H1 (cell line): ENCODE data around the gene ETV7. TPM values are rescaled to one million over a fixed set of nuclear protein-coding genes. Genes with fewer than 3 reads are reported as not detected.
A peak's percentile ranks its signal among the peaks of the same experiment; 100 is the strongest.

ENCODE experiments used
- CTCF ChIA-PET: fragments of 300-600 bp; sonication (Branson Sonifier 250); formaldehyde crosslinking; loops from one replicate; lab custom pipeline; 2021; ENCODE audit not compliant: partially characterized antibody; lab: Charles Lee
- POLR2A ChIA-PET: fragments of 300-600 bp; sonication (Branson Sonifier 250); formaldehyde crosslinking; loops from one replicate; lab custom pipeline; 2021; ENCODE audit warnings: inconsistent platforms; ENCODE audit not compliant: partially characterized antibody; lab: Charles Lee
- DNase-seq, 2 experiments: peaks; one replicate each; pipeline versions ENCODE4 v3.0.0 to v3.0.0-alpha.2; 2010 to 2022; ENCODE audit warnings: low spot score in 2 of 2, low read depth in 1 of 2, mixed read lengths in 1 of 2
- FAIRE-seq: peaks from 2 replicates; lab custom pipeline; 2011; peaks lifted over from hg19 to GRCh38; lab: Jason Lieb, UNC
- H2AFZ ChIP-seq: 2 replicates; pipeline ENCODE4 v1.8.1; 2012; ENCODE audit warnings: low read length, inconsistent platforms
- H2AK5ac ChIP-seq: 2 replicates; pipeline ENCODE4 v1.6.1; 2013; ENCODE audit warnings: low read depth, low read length
- H2BK120ac ChIP-seq: replicated peaks from 2 replicates; pipeline ENCODE3; 2013; ENCODE audit warnings: low read depth, low read length, inconsistent platforms
- H2BK12ac ChIP-seq: 2 replicates; pipeline ENCODE4 v1.6.1; 2013; ENCODE audit warnings: low read depth, low read length
- H2BK15ac ChIP-seq: 2 replicates; pipeline ENCODE4 v1.6.1; 2013; ENCODE audit warnings: low read length
- H2BK20ac ChIP-seq: 2 replicates; pipeline ENCODE4 v1.6.1; 2013; ENCODE audit warnings: low read length
- H2BK5ac ChIP-seq: 2 replicates; pipeline ENCODE4 v1.6.1; 2013; ENCODE audit warnings: low read depth, low read length
- H3K14ac ChIP-seq: 2 replicates; pipeline ENCODE4 v1.6.1; 2013; ENCODE audit warnings: inconsistent platforms; ENCODE audit not compliant: insufficient read length
- H3K18ac ChIP-seq: 2 replicates; pipeline ENCODE4 v1.6.1; 2013; ENCODE audit warnings: low read length; ENCODE audit errors: extremely low read depth
- H3K23ac ChIP-seq: 2 replicates; pipeline ENCODE4 v1.6.1; 2013; ENCODE audit warnings: inconsistent platforms; ENCODE audit not compliant: insufficient read length
- H3K23me2 ChIP-seq: 2 replicates; pipeline ENCODE4 v1.6.1; 2013; ENCODE audit warnings: low read depth, low read length
- H3K27ac ChIP-seq: 2 replicates; pipeline ENCODE4 v1.6.1; 2011; ENCODE audit warnings: low read depth, low read length, inconsistent platforms
- H3K27me3 ChIP-seq, 4 experiments: replicated peaks in 1 of 4; 1 replicate in 1 of 4; 2 replicates in 3 of 4; pipeline versions ENCODE4 v1.6.1 to v1.8.1; 2011 to 2013; ENCODE audit warnings: low read length in 3 of 4, mild to moderate bottlenecking in 3 of 4, inconsistent platforms in 2 of 4, mixed read lengths in 2 of 4, moderate library complexity in 1 of 4; ENCODE audit not compliant: control insufficient read depth in 3 of 4, insufficient read depth in 3 of 4; ENCODE audit errors: extremely low read depth in 1 of 4
- H3K36me3 ChIP-seq, 4 experiments: 2 replicates each; pipeline versions ENCODE4 v1.6.1 to v1.8.1; 2011 to 2013; ENCODE audit warnings: mild to moderate bottlenecking in 4 of 4, low read length in 3 of 4, moderate library complexity in 2 of 4, control low read depth in 1 of 4, inconsistent platforms in 1 of 4; ENCODE audit not compliant: insufficient read depth in 4 of 4, control insufficient read depth in 2 of 4
- H3K4ac ChIP-seq: replicated peaks from 2 replicates; pipeline ENCODE3; 2013; ENCODE audit warnings: low read length, low read depth, mixed read lengths, inconsistent platforms; ENCODE audit not compliant: insufficient read length
- H3K4me1 ChIP-seq, 4 experiments: replicated peaks in 1 of 4; 1 replicate in 1 of 4; 2 replicates in 3 of 4; pipeline versions ENCODE4 v1.6.1 to v1.8.1; 2011 to 2013; ENCODE audit warnings: low read length in 3 of 4, inconsistent platforms in 2 of 4, mixed read lengths in 1 of 4; ENCODE audit not compliant: insufficient read depth in 4 of 4, control insufficient read depth in 3 of 4
- H3K4me2 ChIP-seq, 2 experiments: 2 replicates each; pipeline versions ENCODE4 v1.6.1 to v1.8.1; 2011 to 2013; ENCODE audit warnings: low read depth in 2 of 2, low read length in 2 of 2, control low read depth in 1 of 2, inconsistent platforms in 1 of 2, mild to moderate bottlenecking in 1 of 2; ENCODE audit not compliant: insufficient read depth in 1 of 2
- H3K4me3 ChIP-seq, 4 experiments: fragments of 200-600, 300-600 bp in 1 of 4; sonication (generic), shearing (Covaris generic), sonication (Bioruptor Twin) in 1 of 4; 2 replicates each; pipeline versions ENCODE4 v1.5.1 to v1.8.1; 2011 to 2016; ENCODE audit warnings: low read length in 4 of 4, low read depth in 3 of 4, control low read depth in 2 of 4, inconsistent platforms in 2 of 4, mild to moderate bottlenecking in 2 of 4, mixed read lengths in 1 of 4, moderate library complexity in 1 of 4; ENCODE audit not compliant: insufficient read depth in 2 of 4; ENCODE audit errors: extremely low read depth in 1 of 4
- H3K56ac ChIP-seq: replicated peaks from 2 replicates; pipeline ENCODE3; 2013; ENCODE audit warnings: low read depth, mild to moderate bottlenecking, mixed read lengths, low read length, inconsistent platforms; ENCODE audit not compliant: insufficient read length
- H3K79me1 ChIP-seq: 2 replicates; pipeline ENCODE4 v1.6.1; 2013; ENCODE audit warnings: low read depth, low read length, control low read depth
- H3K79me2 ChIP-seq, 2 experiments: 2 replicates each; pipeline versions ENCODE4 v1.6.1 to v1.8.1; 2012 to 2013; ENCODE audit warnings: low read length in 2 of 2, mild to moderate bottlenecking in 2 of 2, inconsistent platforms in 1 of 2; ENCODE audit not compliant: insufficient read depth in 2 of 2, control insufficient read depth in 1 of 2
- H3K9ac ChIP-seq, 4 experiments: replicated peaks in 1 of 4; 1 replicate in 1 of 4; 2 replicates in 3 of 4; pipeline versions ENCODE4 v1.6.1 to v1.8.1; 2011 to 2013; ENCODE audit warnings: low read depth in 3 of 4, low read length in 3 of 4, control low read depth in 2 of 4, mild to moderate bottlenecking in 2 of 4, moderate library complexity in 2 of 4, inconsistent platforms in 1 of 4; ENCODE audit errors: extremely low read depth in 1 of 4
- H3K9me3 ChIP-seq, 2 experiments: 2 replicates each; pipeline versions ENCODE4 v1.6.1 to v1.8.1; 2012 to 2013; ENCODE audit warnings: mild to moderate bottlenecking in 2 of 2, moderate library complexity in 2 of 2, control low read depth in 1 of 2, inconsistent platforms in 1 of 2, low read depth in 1 of 2, low read length in 1 of 2, mixed read lengths in 1 of 2; ENCODE audit not compliant: insufficient read depth in 2 of 2
- H4K20me1 ChIP-seq, 2 experiments: replicated peaks in 1 of 2; 2 replicates each; pipeline versions ENCODE3 to v1.8.1; 2011 to 2013; ENCODE audit warnings: inconsistent platforms in 2 of 2, low read length in 2 of 2, mild to moderate bottlenecking in 1 of 2; ENCODE audit not compliant: insufficient read depth in 2 of 2, control insufficient read depth in 1 of 2
- H4K5ac ChIP-seq: 2 replicates; pipeline ENCODE4 v1.6.1; 2013; ENCODE audit warnings: low read length, low read depth, mixed read lengths, inconsistent platforms; ENCODE audit not compliant: insufficient read length
- H4K8ac ChIP-seq: 2 replicates; pipeline ENCODE4 v1.8.0; 2013; ENCODE audit warnings: mild to moderate bottlenecking, moderate library complexity, low read length, inconsistent platforms; ENCODE audit not compliant: insufficient read depth; ENCODE audit errors: extremely low read depth
- H4K91ac ChIP-seq: replicated peaks from 2 replicates; pipeline ENCODE3; 2013; ENCODE audit warnings: low read length, mixed read lengths, inconsistent platforms; ENCODE audit not compliant: insufficient read length
- CREB1 ChIP-seq: IDR thresholded peaks from 2 replicates; pipeline ENCODE4 v1.6.1; 2012; ENCODE audit warnings: inconsistent platforms
- MAX ChIP-seq: IDR thresholded peaks from 2 replicates; pipeline ENCODE4 v1.6.1; 2012; ENCODE audit warnings: inconsistent platforms
- SRF ChIP-seq: IDR thresholded peaks from 2 replicates; pipeline ENCODE4 v1.6.1; 2011; ENCODE audit warnings: mild to moderate bottlenecking, low read depth, low read length, moderate library complexity
- TEAD4 ChIP-seq: IDR thresholded peaks from 2 replicates; pipeline ENCODE4 v1.6.1; 2012; ENCODE audit warnings: low read depth, low read length, inconsistent platforms, mixed read lengths
- WGBS, 2 experiments: shearing (Covaris generic) in 1 of 2; methylation state at CpG; one replicate each; pipeline versions ENCODE4 v1.1.6 to v1.1.7; 2013 to 2015; ENCODE audit warnings: low lambda C conversion rate in 2 of 2, mixed read lengths in 2 of 2, inconsistent platforms in 1 of 2, low coverage in 1 of 2, missing lambda C conversion rate in 1 of 2; ENCODE audit not compliant: insufficient replicate concordance in 2 of 2, insufficient coverage in 1 of 2, insufficient read length in 1 of 2; ENCODE audit errors: extremely low coverage in 1 of 2, missing lambda C conversion rate in 1 of 2; 5-methylcytosine and 5-hydroxymethylcytosine counted together
- polyA plus RNA-seq, 7 experiments: library from polyadenylated mRNA; depleted of rRNA in 3 of 7; stranded (reverse) in 5 of 7; unstranded in 2 of 7; fragments of >200 nt in 5 of 7; fragments of 200-250 nt in 2 of 7; gene quantifications; 1 replicate in 5 of 7; 2 replicates in 1 of 7; 4 replicates in 1 of 7; pipeline versions ENCODE4 v1.2.1 to v1.2.3, GENCODE V29; 2011 to 2013; ENCODE audit warnings: missing spikeins in 2 of 7, mixed read lengths in 2 of 7
- total RNA-seq: library from RNA; stranded (reverse); fragmentation: NEBNext Ultra II Directional; extraction: Animal tissue kit (Norgen Biotek cat#: 25700); gene quantifications from 2 replicates; pipeline ENCODE4 v1.2.1, GENCODE V29; 2021

Gene ETV7
- total and polyA plus RNA-seq, 2 of the 8 experiments (the other 6 are each of a cell fraction or from before 2014, with no cell fraction given): 0.54 to 2.4 TPM

- Histone ChIP-seq H4K20me1 (no peaks in the 10 kb centered on the region), H4K8ac (no peak overlapping the region), H3K27ac (no peak overlapping the region), H3K4me1 (peaks cover 0 to 7% (median under 1%) of the 10 kb centered on the region in 4 experiments; a peak in 3 of 7 replicates), H3K36me3 (no peaks in the 10 kb centered on the region), H3K4me2 (no peak overlapping the region), H4K5ac (no peak overlapping the region), H3K79me2 (no peaks in the 10 kb centered on the region), H3K4ac (no peak overlapping the region), H2BK12ac (no peak overlapping the region), H2BK15ac (no peak overlapping the region), H2AK5ac (no peak overlapping the region), H2BK5ac (no peak overlapping the region), H3K18ac (no peak overlapping the region), H3K14ac (no peak overlapping the region), H3K56ac (no peak overlapping the region), H4K91ac (no peak overlapping the region), H3K27me3 (no peaks in the 10 kb centered on the region; a peak in 1 of 7 replicates), H2BK20ac (no peak overlapping the region), H2AFZ (0 out of 2 replicates have a peak overlapping the region, but pooled peaks have one; percentile 8), H3K79me1 (no peaks in the 10 kb centered on the region), H3K23me2 (no peaks in the 10 kb centered on the region), H3K4me3 (no peak overlapping the region), H3K9me3 (no peaks in the 10 kb centered on the region), H3K23ac (no peak overlapping the region), H2BK120ac (no peak overlapping the region), H3K9ac (no peak overlapping the region)
- ChIA-PET POLR2A (interaction anchor here (0.9 kb wide), 1 partner anchor 123 kb away, joined by 3 read pairs; no protein-coding TSS in a partner anchor), CTCF (interaction anchor here (0.9 to 14.2 kb wide), 6 partner anchors 9 to 180 kb away, joined by 3 to 137 read pairs (median 6); no protein-coding TSS in a partner anchor)
- WGBS, 2 experiments: 88% methylated on average over 11 of the region's 11 CpGs; no CpG with 5 or more reads in 1 of the 2 experiments
- DNase-seq: no peak
- no peak for FAIRE-seq
- TF ChIP-seq SRF (no peak), MAX (no peak), TEAD4 (no peak), CREB1 (no peak)
Measured at GRCh38 chr6:36320475-36320874, 67.0 kb downstream of the ETV7 start.
